Fibroblast of lung (primary cell): ENCODE data around the gene DNMT3B.

Experiments used
- EZH2 ChIP-seq: IDR thresholded peaks from 2 replicates; pipeline ENCODE4 v1.5.1; 2012; ENCODE audit warnings: low read length, control low read depth, mild to moderate bottlenecking; ENCODE audit errors: missing control alignments
- TF ChIP-seq, protein P1 (sequence below), 2 donors: IDR thresholded peaks in 1 of 2; conservative IDR thresholded peaks in 1 of 2; 1 replicate in 1 of 2; 2 replicates in 1 of 2; pipeline ENCODE4 v1.5.1; 2011 to 2012; ENCODE audit warnings: low read length in 2 of 2, control low read depth in 1 of 2, inconsistent platforms in 1 of 2, low read depth in 1 of 2, mild to moderate bottlenecking in 1 of 2

DNA sequence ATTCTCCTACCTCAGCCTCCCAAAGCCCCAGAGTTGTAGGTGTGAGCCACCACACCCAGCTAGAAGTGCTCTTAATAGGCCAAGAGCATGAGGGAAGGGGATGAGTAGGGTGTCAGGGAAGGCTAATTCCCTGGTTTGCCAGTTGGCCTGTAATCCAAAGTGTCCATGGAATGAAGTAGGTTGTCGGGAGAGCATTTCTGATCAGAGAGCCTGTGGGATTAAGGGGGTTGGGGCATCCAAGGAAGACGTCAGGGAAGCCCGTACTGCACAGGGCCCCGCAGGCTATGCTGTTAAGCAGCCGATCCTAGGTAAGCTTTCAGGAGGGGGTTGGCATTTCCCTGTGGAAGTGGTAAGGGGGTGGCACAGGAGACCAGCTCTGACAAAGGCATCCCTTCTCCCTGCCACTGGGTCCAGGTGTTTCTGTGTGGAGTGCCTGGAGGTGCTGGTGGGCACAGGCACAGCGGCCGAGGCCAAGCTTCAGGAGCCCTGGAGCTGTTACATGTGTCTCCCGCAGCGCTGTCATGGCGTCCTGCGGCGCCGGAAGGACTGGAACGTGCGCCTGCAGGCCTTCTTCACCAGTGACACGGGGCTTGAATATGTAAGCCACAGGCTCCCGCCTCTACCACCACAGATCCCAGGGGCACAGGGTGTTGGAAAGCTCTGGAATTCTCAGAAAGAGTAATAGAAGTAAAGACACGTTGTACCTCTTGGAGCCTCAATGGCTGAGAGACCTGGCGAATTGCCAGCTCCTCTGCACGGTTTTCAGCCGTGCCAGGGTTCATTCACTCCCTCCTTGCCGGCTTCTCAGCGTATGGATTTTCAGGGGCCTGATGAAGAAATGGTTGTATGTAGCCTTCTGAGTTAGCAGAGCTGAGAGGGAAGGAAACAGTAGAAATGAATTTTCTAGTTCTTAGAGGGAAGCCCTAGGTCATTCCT lies 36.1 kb downstream of the DNMT3B start:
- TF ChIP-seq, protein P1, sequence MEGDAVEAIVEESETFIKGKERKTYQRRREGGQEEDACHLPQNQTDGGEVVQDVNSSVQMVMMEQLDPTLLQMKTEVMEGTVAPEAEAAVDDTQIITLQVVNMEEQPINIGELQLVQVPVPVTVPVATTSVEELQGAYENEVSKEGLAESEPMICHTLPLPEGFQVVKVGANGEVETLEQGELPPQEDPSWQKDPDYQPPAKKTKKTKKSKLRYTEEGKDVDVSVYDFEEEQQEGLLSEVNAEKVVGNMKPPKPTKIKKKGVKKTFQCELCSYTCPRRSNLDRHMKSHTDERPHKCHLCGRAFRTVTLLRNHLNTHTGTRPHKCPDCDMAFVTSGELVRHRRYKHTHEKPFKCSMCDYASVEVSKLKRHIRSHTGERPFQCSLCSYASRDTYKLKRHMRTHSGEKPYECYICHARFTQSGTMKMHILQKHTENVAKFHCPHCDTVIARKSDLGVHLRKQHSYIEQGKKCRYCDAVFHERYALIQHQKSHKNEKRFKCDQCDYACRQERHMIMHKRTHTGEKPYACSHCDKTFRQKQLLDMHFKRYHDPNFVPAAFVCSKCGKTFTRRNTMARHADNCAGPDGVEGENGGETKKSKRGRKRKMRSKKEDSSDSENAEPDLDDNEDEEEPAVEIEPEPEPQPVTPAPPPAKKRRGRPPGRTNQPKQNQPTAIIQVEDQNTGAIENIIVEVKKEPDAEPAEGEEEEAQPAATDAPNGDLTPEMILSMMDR (conservative IDR thresholded peaks at IDR 0.05 in 1 of 2, IDR thresholded peaks at IDR 0.05 in 1 of 2; ENCODE audit: low read depth in 1 of 2, low read length in 2 of 2), result no peak
- TF ChIP-seq EZH2, result no peak
